NOMO-1 (cell line): ENCODE results near the gene CYP1A1.
A peak's percentile ranks its signal among the peaks of the same experiment; 100 is the strongest.

Experiments used
- DNase-seq, 2 experiments: peaks; one replicate each; lab custom pipeline; 2025; ENCODE audit not compliant: unreplicated experiment in 2 of 2; lab: John Stamatoyannopoulos, UW

Gene CYP1A1, protein sequence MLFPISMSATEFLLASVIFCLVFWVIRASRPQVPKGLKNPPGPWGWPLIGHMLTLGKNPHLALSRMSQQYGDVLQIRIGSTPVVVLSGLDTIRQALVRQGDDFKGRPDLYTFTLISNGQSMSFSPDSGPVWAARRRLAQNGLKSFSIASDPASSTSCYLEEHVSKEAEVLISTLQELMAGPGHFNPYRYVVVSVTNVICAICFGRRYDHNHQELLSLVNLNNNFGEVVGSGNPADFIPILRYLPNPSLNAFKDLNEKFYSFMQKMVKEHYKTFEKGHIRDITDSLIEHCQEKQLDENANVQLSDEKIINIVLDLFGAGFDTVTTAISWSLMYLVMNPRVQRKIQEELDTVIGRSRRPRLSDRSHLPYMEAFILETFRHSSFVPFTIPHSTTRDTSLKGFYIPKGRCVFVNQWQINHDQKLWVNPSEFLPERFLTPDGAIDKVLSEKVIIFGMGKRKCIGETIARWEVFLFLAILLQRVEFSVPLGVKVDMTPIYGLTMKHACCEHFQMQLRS

DNA sequence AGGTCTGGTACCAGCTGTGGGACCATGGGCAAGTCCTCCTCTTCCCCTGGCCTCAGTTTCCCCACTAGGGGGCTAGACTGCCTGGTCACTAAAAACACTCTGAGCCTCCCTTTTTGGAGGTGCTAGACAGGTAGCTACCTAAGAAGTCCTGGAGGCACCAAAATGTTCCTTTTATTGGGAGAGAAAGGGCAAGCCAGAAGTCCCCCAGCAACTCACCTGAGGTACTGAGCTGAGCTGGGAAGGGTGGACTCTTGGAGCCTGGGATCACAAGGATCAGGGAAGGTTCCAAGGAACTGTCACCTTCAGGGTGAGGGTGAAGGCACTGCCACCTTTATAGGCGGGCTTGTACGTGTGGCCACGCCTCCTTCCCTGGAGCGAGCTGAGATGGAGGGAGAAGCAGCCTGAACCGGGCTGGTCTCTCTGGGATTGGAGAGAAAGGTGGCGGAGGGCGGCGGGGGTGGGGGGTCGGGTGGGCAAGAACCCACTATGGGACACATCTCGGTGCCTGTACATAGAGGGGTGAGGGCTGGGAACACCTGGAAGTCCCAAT, at the start of gene CYP1A1:
Gene CYP1A1 (minus strand): TSS at position 304 of the 550 bp plus-strand sequence. CDS start 2,431 bp downstream, outside the sequence.
- DNase-seq, result no peak

DNA sequence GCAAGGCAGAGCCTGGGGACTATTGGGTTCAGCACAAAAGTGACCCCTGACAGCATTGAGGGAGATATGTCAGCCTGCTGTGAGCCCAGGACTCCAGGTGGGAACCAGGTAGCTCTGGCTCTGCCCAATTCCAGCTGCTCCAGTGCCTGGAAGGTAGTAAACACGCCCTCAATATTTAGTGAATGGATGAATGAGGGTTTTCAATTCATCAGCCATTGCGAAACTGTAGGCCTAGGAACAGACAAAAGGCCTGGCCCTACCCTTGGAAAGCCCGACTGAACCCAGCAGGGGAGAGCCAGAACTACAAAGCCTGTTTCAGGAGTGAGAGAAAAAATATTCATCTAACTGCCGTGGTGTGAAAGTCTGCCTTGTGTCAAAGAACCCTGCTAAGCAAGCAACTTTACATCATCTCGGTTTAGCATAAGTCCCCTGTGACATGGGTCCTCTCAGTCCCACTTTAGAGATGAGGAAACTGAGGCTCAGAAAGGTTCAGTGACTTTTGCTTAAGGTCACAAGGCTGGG, 48.5 kb upstream of the CYP1A1 start:
- DNase-seq, result no peak

DNA sequence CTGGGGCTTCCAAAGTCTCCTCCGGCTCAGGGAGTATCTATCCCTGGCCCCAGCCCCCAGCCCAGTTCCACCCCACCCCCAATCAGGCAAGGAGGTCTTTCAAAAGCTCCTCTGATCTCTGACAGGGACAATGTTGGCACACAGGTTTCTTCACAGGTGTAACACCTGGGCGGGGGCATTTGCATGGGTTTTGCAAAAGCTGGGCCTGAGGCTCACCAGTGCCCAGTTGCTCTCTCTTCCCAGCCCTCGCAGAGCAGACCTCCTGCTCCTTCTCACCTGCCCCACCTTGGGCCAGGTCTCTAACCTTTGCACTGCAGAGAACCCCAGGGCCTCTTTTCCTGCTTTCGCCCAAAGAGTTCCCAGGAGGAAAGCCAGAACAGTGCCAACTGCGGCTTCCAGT, 48.0 kb upstream of the CYP1A1 start:
- no peak for DNase-seq

DNA sequence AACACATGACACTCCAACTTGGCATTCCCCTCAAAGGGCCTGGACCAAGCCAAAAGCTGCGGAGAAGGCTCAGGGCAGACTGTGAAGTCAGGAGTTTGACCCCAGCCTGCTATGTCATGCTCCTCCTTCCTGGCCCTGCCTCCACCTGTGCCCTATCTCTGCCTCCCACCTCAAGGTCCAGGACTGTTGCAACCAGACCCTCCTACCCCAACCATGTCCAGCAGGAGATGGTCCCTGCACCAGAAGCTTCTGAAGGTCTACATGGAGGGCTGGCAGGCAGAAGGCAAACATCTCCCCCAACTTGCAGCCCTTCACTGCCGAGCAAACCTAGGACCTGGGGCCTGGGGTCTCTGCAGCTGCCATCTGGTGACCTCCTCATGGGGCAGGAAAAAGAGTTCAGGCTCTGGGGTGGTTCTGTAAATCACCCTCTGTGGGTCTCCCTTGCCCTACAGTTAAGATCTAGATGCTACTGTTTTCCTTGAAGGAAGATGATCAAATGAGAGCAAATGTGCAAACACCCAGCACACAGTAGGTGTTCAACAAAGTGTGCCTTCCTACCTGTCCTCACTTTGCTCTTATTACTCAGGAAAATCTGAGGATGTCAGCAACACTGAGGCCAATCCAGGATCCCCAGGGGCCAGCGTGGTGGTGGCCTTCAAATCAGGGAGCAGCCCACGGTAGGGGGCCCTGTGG, 45.0 kb upstream of the CYP1A1 start:
- no peak for DNase-seq

DNA sequence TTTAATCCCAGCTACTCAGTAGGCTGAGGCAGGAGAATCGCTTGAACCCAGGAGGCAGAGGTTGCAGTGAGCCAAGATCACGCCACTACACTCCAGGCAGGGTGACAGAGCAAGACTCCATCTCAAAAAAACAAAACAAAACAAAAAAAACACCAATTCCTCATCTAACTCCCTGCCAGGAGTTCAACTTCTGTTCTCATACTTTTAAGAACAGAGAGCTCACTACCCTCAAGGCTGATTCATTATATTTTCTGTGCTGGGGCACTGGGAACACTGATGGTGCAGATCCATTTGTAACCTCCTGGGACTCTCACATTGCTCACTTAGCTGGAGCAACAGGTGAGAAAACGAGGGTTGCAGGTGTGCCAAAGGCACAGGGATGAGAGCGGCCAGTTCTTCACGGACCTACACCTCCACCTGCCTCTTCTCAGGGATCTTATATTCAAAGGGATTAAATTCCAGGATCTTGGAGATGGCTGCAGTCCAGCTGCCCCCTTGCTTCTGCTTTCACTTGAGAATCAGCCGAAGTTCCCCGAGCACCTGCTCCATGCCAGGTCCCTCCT, 44.2 kb upstream of the CYP1A1 start:
- no peak for DNase-seq

DNA sequence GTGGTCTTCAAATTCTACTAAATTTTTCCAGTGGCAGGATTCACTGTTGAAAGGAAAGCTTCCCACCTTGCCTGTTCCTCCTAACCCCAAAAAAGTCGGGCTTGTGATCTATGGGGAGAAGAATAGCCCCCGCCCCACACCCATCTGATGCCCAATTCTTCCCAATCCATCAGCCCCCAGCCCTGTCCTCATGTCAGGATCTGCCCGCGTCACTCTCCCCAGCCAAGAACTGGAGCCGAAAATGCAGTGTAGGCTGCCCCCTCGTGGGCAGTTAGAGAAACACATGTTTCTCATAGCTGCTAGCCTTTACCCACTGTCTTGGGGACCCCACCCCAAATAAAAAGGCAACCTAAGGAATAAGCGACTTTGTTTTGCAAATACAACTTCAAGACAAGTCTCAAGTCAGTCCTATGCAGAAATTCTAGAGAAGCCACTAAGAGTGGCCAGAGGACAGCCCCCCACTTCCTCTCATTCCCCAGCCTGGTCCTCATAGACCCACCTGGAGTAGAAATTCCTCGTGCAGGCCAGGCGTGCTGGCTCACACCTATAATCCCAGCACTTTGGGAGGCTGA, 43.5 kb upstream of the CYP1A1 start:
- peak; percentile 40 to 41 for DNase-seq

DNA sequence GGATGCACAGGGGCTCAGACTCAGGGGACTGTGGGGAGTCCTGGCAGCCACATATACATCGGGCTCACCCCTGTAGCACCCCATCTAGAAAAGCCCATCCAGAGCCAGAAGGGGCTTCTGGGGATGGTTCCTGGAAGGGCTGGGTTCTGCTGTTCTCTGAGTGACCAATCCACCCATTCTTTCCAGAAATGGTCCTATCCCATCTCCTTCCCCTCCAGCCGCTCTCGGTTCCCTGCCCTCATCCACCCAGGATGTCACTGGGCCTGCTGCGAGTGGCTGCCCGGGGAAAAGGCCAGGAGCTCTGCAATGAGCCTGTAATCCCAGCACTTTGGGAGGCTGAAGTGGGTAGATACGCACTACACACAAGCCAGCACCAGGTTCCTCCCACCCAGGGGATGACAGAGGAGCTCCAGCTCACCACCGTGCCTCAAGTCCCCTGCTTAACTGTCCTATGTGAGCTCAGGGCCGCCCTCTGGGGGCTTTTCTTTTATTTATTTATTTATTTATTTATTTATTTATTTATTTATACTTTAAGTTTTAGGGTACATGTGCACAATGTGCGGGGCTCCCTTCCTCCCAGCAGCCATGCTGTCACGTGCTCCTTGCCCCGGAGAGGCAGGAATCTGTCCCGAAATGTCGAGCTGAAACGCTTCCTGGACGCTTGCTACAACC, 42.9 kb upstream of the CYP1A1 start:
- DNase-seq, result no peak

DNA sequence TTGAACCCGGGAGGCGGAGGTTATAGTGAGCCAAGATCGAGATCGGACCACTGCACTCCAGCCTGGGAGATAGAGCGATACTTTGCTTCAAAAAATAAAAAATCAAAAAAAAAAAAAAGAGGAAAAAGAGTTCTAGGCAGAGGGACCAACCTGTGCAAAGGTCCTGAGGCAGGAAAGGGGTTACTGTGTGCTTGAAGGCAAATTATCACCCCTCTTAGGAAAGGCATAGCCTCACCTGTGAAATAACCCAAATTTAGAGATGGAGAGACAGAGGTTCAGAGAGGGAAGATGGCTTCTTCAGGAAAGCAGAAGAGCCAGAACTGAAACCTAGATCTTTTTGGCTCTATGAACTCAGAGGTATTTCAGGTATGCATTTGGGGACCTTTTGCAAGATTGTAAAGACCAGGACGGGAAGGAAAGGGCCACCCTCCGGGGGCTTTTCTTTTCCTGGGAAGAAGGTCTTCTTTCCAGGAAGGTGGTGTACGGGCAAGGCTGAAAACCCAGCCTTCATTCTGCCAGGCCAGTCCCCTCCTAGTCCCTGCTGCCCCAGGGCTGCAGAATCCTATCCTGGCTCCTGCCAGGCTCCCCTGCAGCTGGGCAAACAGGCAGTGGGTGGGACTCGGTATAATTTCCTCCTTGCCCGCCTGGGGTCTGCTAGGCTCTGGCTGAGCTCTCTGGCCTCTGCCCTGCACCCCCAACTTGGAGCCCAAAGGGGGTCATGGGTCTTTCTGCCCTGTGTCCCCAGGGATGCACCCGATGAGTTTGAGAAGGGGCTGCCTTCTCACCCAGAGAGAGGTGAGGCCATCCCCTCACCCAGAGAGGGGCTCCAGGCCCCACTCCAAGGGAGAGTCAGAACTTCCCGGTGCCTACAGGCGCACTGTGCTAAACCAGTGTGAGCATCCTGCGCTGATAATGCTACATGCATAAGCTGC, 42.1 kb upstream of the CYP1A1 start:
- DNase-seq, result no peak

DNA sequence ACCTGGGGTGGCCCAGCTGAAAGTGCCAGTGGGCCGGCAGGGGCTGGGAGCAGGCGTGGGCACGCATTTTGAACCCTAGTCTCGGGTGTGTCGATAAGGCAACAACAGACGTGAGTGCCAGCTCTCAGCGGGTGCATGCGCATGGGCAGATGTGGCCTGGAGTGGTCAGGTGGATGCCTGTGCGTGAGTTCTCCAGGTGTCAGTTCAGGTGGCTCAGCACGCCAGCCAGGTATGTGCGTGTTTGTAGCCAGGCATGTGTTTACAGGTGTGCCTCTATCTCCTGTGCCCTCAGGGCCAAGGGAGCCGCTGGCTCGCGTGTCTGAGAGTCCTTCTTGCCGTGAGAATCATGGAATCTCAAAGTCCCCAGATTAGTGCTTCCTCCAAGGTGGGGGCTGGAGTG, 38.1 kb upstream of the CYP1A1 start:
- DNase-seq, result no peak

DNA sequence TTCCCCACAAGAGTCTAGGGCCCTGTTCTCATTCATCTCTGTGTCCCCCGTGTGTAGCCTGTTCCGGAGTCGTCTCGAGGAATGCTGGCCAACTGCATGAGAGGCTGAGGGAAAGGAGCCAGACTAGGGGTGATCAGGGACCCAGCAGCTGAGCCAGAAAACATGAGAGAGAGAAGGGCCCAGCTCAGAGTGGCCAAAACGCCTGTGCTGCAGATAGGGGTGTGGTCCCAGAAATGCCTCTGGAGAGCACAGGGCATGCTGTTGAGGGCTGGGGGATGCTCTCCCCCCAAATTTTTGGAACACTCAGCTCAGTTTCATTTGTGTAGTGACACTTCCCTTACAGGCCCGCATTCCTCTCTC, 37.4 kb upstream of the CYP1A1 start:
- no peak for DNase-seq

DNA sequence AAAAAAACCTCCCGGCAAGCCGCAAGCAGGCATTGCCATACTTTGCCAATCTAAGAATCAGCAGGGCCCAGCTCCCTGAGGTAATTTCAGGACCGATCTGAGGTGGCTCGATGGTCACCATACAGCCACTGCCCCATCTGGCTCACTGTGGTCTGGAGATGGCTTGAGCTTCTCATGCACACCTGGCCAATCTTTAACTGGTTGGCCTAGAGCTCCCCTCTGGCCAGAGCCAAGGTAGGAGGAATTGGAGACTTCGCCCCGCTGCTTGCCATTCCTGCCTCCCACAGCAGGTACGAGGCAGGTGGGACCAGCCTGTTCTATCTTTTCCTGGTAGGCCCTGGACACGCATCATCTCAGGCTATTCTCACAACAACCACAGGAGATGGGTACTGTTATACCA, 33.4 kb upstream of the CYP1A1 start:
- no peak for DNase-seq

DNA sequence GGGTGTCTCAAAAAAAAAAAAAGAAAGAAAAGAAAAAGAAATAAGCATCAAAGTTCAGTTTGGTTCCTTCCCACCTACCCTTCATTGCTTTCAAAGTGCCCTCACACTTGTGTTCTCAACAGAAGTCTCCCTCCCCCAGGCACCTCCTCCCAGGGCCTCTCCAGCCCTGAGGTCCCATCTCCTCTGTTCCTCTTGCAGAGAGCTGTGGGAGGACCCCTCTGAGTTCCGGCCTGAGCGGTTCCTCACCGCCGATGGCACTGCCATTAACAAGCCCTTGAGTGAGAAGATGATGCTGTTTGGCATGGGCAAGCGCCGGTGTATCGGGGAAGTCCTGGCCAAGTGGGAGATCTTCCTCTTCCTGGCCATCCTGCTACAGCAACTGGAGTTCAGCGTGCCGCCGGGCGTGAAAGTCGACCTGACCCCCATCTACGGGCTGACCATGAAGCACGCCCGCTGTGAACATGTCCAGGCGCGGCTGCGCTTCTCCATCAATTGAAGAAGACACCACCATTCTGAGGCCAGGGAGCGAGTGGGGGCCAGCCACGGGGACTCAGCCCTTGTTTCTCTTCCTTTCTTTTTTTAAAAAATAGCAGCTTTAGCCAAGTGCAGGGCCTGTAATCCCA, 29.4 kb upstream of the CYP1A1 start:
- no peak for DNase-seq

DNA sequence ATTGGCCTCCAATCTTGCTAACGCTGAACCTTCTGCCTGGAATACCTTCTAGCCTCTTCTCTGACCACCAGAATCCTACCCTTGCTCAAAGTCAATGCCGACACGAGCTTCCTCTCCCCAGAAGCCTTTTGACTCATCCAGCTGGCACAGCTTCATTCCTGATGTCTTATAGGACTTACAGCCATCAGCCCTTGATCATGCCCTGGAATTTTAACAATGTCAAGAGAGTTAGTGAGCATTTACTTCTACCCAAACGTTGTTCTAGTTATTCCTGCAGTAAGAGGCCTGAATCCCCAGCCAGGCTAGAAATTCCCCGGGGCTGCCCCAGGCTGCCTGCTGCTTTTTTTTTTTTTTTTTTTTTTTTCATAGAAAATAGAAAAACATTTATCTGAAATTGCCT, 27.2 kb upstream of the CYP1A1 start:
- DNase-seq, result no peak

DNA sequence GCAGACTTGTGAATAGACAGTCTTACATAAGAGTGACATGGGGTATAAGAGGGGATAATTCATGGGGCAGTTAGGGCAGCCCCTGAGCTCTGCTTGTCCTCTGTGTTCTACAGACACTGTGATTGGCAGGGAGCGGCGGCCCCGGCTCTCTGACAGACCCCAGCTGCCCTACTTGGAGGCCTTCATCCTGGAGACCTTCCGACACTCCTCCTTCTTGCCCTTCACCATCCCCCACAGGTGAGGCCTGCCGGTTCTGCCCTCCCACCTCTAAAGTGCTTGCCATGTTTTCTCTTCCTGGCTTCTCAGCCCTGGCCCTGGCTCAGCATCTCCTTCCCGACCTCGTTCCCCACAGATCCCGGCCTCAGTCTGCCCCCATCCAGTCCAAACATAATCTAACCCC, 26.7 kb upstream of the CYP1A1 start:
- no peak for DNase-seq

DNA sequence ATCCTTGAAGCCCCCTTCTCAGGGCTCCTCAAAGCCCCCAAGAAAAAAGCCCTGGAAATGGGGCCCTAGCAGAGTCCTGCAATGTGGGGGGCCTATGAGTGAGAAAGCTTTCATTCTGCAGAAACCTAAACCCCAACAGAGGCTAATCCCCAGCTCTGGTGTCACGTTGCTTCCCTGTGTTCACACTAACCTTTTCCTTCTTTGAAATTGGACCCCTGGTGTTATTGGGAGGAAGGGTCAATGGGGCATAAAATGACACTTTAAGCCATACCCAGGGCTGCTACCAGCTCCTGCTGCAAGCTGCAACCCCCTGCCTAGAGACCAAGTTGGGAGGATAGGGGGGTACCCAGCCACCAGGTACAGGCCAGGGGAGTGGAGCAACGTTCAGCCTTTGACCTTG, 25.4 kb upstream of the CYP1A1 start:
- DNase-seq, result no peak

DNA sequence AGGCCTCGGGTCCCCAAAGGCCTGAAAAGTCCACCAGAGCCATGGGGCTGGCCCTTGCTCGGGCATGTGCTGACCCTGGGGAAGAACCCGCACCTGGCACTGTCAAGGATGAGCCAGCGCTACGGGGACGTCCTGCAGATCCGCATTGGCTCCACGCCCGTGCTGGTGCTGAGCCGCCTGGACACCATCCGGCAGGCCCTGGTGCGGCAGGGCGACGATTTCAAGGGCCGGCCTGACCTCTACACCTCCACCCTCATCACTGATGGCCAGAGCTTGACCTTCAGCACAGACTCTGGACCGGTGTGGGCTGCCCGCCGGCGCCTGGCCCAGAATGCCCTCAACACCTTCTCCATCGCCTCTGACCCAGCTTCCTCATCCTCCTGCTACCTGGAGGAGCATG, 24.5 kb upstream of the CYP1A1 start:
- no peak for DNase-seq

DNA sequence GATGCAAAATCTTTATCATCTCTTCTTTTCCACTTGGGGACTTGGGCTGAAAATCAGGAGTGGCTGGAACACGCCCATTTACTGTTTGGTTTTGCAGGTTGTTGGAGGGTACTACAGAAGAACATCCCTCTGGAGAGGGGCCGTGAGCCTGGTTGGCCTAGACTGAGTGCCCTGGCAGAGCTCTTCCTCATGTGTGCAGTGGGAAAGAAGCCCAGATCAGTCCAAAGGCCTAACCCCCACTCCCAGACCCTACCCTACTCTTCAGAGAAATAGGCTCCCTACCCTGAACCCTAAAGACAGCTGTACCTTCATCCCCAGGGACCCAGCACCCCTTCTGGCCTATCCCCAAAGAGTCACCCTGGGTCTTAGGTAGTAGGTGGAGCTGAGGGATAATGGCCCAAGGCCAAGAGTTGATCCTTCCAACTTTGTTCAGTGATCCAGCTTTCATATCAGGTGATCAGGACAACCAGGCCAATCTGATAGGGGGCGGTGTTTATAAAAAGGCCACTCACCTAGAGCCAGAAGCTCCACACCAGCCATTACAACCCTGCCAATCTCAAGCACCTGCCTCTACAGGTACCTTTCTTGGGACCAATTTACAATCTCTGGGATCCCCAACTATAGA, 23.1 kb upstream of the CYP1A1 start, which contains the start of gene CYP1A2:
Gene CYP1A2 (plus strand): TSS at position 524 of the 625 bp plus-strand sequence. CDS start 894 bp downstream, outside the sequence.
- no peak for DNase-seq

DNA sequence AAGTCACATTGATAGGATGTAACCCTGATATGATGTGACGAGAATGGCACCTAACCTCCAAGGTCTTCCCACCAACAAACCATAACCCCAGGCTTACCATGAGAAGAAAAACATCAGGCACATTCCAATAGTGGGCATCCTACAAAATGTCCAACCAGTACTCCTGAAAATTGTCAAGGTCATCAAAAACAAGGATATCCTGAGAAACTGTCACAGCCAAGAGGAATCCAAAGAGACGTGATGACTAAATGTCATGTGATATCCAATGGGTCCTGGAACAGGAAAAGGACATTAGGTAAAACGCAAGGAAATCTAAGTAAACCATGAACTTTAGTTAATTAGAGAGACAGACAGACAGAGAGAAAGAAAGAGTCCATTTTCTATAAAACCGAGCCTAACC, 21.1 kb upstream of the CYP1A1 start:
- no peak for DNase-seq
